GM12878 (cell line): ENCODE measurements around the gene ACRBP. TPM values are rescaled to one million over a fixed set of nuclear protein-coding genes. Genes with fewer than 3 reads are reported as not detected.

Experiments
- BHLHE40 ChIP-seq, 2 experiments: fragments of 450-650 bp in 1 of 2; IDR thresholded peaks; 2 replicates each; pipeline ENCODE4 v1.6.1; 2011 to 2017; ENCODE audit warnings: low read depth in 2 of 2, borderline replicate concordance in 1 of 2, improper control_type of control experiment in 1 of 2, low read length in 1 of 2, mild to moderate bottlenecking in 1 of 2
- BRCA1 ChIP-seq: IDR thresholded peaks from 2 replicates; pipeline ENCODE4 v1.6.1; 2011; ENCODE audit warnings: low read depth, low read length, improper control_type of control experiment
- CHD1 ChIP-seq: IDR thresholded peaks from 2 replicates; pipeline ENCODE4 v1.6.1; 2012; ENCODE audit warnings: low read depth, low read length, improper control_type of control experiment
- CHD2 ChIP-seq: IDR thresholded peaks from 2 replicates; pipeline ENCODE4 v1.6.1; 2011; ENCODE audit warnings: low read depth, low read length, improper control_type of control experiment, borderline replicate concordance
- FOXK2 ChIP-seq: fragments of 450-650 bp; IDR thresholded peaks from 2 replicates; pipeline ENCODE4 v1.6.1; 2017; ENCODE audit warnings: mild to moderate bottlenecking, moderate library complexity
- GATAD2B ChIP-seq: fragments of 450-650 bp; conservative IDR thresholded peaks from 2 replicates; pipeline ENCODE4 v1.6.1; 2017; ENCODE audit warnings: low read depth, mild to moderate bottlenecking, moderate library complexity
- IKZF2 ChIP-seq, 2 experiments: fragments of 450-650 bp; IDR thresholded peaks; 2 replicates each; pipeline ENCODE4 v1.6.1; 2017; ENCODE audit warnings: mild to moderate bottlenecking in 2 of 2, moderate library complexity in 2 of 2
- KDM1A ChIP-seq: fragments of 200-600 bp; sonication (generic); IDR thresholded peaks from 2 replicates; pipeline ENCODE4 v1.6.1; 2016; ENCODE audit warnings: borderline replicate concordance
- POLR2A ChIP-seq: IDR thresholded peaks from 2 replicates; pipeline ENCODE4 v1.6.1; 2011; ENCODE audit warnings: low read depth, mild to moderate bottlenecking, low read length
- RFX5 ChIP-seq: IDR thresholded peaks from 2 replicates; pipeline ENCODE4 v1.6.1; 2011; ENCODE audit warnings: low read depth, low read length, improper control_type of control experiment
- TARDBP ChIP-seq: IDR thresholded peaks from 2 replicates; pipeline ENCODE4 v1.6.1; 2016; ENCODE audit warnings: borderline replicate concordance
- WRNIP1 ChIP-seq: IDR thresholded peaks from 2 replicates; pipeline ENCODE4 v1.6.1; 2011; ENCODE audit warnings: low read depth, low read length, improper control_type of control experiment, borderline replicate concordance
- YY1 ChIP-seq: IDR thresholded peaks from 2 replicates; pipeline ENCODE4 v1.6.1; 2011; ENCODE audit warnings: low read depth, mild to moderate bottlenecking, low read length
- ZBED1 ChIP-seq: IDR thresholded peaks from 2 replicates; pipeline ENCODE4 v1.6.1; 2016; ENCODE audit warnings: borderline replicate concordance
- ZSCAN29 ChIP-seq: fragments of 450-650 bp; IDR thresholded peaks from 2 replicates; pipeline ENCODE4 v1.6.1; 2017; ENCODE audit warnings: mild to moderate bottlenecking, moderate library complexity
- ZZZ3 ChIP-seq: IDR thresholded peaks from 2 replicates; pipeline ENCODE4 v1.6.1; 2011; ENCODE audit warnings: low read depth; ENCODE audit not compliant: control insufficient read depth, insufficient read length
- polyA plus RNA-seq, 11 experiments: library from polyadenylated mRNA; depleted of rRNA in 4 of 11; unstranded in 6 of 11; stranded (reverse) in 5 of 11; fragments of >200 nt; fragmentation: Nextera tagmentation in 4 of 11; fragmentation: Illumina TruSeq in 1 of 11; extraction: Ambion mirVana in 4 of 11; extraction: Trizol in 1 of 11; gene quantifications; 1 replicate in 1 of 11; 2 replicates in 10 of 11; pipeline versions ENCODE4 v1.2.1 to v1.2.3, GENCODE V29; 2011 to 2016; ENCODE audit warnings: inconsistent platforms in 2 of 11, missing spikeins in 2 of 11, low read depth in 1 of 11
- total RNA-seq, 4 experiments: library from RNA; depleted of rRNA in 3 of 4; stranded (reverse); fragments of >200 nt in 3 of 4; fragmentation: Illumina TruSeq in 1 of 4; extraction: Trizol in 1 of 4; gene quantifications; 2 replicates each; pipeline versions ENCODE4 v1.2.1 to v1.2.3, GENCODE V29; 2013 to 2021
- TF ChIP-seq, protein P1 (sequence below): fragments of 450-650 bp; IDR thresholded peaks from 2 replicates; pipeline ENCODE4 v1.6.1; 2018; ENCODE audit warnings: mild to moderate bottlenecking, low read depth, moderate library complexity; ENCODE audit not compliant: partially characterized antibody
- TF ChIP-seq, protein P2 (sequence below): IDR thresholded peaks from 2 replicates; pipeline ENCODE4 v1.6.1; 2011; ENCODE audit warnings: mild to moderate bottlenecking, low read depth, low read length, moderate library complexity; ENCODE audit not compliant: insufficient replicate concordance
- TF ChIP-seq, protein P3 (sequence below): IDR thresholded peaks from 2 replicates; pipeline ENCODE4 v1.6.1; 2012; ENCODE audit warnings: low read depth, low read length, improper control_type of control experiment
- TF ChIP-seq, protein P4 (sequence below): IDR thresholded peaks from 2 replicates; pipeline ENCODE4 v1.6.1; 2012; ENCODE audit warnings: improper control_type of control experiment, low read depth, low read length; ENCODE audit not compliant: insufficient replicate concordance

Gene ACRBP
- total and polyA plus RNA-seq, 10 of the 15 experiments (the other 5 are each of a cell fraction or from before 2014, with no cell fraction given) = 0.54 to 1.4 (median 0.87) TPM

DNA sequence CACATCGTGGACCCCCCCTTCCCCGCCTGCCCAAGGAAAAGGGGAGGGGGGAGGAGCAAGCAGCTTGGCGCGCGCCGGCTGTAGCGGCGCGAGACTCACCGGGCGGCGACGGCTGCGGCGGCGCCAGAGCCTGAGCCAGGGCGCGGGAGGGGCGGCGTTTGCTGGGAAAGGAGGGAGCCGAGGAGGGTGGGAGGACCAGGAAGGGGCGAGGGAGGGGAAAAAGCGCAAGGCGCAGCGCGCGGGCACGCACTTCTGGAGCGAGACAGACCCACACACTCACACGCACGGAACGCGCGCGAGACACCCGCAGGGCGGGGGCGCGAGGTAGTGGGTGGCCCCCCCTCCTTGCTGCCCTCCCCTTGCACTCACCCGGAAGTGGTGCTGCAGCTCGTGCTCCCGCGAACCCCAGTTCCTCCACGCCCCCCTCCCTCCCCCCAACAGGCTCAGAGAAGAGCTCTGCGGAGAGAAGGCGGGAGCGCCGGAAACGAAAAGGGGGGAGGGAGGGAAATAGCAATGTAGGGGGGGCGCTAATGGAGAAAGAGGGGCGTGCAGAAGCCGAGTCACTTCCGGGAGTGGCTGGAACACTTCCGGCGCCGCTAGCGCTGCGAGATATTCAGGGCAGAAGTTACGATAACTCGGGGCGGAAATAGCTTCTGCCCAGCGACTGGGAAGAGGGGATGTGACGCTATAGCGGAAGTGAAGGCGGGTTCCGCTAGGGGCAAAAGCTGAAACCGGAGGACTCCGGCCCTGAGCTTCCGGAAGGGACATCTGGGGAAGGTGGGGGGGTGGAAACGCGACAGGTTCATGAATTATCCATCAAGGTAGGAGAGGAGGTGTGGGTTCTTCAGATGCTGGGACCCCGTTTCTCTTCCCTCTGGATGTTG, 42.0 kb upstream of the ACRBP start, which contains the start of gene ZNF384 (continued):
- TF ChIP-seq, protein P1, sequence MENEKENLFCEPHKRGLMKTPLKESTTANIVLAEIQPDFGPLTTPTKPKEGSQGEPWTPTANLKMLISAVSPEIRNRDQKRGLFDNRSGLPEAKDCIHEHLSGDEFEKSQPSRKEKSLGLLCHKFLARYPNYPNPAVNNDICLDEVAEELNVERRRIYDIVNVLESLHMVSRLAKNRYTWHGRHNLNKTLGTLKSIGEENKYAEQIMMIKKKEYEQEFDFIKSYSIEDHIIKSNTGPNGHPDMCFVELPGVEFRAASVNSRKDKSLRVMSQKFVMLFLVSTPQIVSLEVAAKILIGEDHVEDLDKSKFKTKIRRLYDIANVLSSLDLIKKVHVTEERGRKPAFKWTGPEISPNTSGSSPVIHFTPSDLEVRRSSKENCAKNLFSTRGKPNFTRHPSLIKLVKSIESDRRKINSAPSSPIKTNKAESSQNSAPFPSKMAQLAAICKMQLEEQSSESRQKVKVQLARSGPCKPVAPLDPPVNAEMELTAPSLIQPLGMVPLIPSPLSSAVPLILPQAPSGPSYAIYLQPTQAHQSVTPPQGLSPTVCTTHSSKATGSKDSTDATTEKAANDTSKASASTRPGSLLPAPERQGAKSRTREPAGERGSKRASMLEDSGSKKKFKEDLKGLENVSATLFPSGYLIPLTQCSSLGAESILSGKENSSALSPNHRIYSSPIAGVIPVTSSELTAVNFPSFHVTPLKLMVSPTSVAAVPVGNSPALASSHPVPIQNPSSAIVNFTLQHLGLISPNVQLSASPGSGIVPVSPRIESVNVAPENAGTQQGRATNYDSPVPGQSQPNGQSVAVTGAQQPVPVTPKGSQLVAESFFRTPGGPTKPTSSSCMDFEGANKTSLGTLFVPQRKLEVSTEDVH = peak; percentile 99
- TF ChIP-seq YY1 (peak; percentile 77), ZZZ3 (no peak), ZSCAN29 (no peak), BRCA1 (peak; percentile 48; the same call in 1 of the 2 replicates), CHD1 (no peak), ZBED1 (no peak), WRNIP1 (0 out of 2 replicates have a peak, but pooled peaks have one; percentile 31), RFX5 (peak; percentile 55; the same call in 1 of the 2 replicates), KDM1A (no peak), IKZF2 (IDR thresholded peaks at IDR 0.05) (peak; percentile 26 to 28), FOXK2 (peak; percentile 64; the same call in 1 of the 2 replicates), GATAD2B (peak; percentile 51; the same call in 1 of the 2 replicates), POLR2A (peak; percentile 88), BHLHE40 (IDR thresholded peaks at IDR 0.05; ENCODE audit: borderline replicate concordance in 1 of 2, low read depth in 2 of 2, low read length in 1 of 2) (peak; percentile 47 to 86; a peak in 3 of 4 replicates), CHD2 (peak; percentile 89), TARDBP (peak; percentile 90; the same call in 1 of the 2 replicates)
- TF ChIP-seq, protein P2, sequence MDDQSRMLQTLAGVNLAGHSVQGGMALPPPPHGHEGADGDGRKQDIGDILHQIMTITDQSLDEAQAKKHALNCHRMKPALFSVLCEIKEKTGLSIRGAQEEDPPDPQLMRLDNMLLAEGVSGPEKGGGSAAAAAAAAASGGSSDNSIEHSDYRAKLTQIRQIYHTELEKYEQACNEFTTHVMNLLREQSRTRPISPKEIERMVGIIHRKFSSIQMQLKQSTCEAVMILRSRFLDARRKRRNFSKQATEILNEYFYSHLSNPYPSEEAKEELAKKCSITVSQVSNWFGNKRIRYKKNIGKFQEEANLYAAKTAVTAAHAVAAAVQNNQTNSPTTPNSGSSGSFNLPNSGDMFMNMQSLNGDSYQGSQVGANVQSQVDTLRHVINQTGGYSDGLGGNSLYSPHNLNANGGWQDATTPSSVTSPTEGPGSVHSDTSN = no peak
- TF ChIP-seq, protein P3, sequence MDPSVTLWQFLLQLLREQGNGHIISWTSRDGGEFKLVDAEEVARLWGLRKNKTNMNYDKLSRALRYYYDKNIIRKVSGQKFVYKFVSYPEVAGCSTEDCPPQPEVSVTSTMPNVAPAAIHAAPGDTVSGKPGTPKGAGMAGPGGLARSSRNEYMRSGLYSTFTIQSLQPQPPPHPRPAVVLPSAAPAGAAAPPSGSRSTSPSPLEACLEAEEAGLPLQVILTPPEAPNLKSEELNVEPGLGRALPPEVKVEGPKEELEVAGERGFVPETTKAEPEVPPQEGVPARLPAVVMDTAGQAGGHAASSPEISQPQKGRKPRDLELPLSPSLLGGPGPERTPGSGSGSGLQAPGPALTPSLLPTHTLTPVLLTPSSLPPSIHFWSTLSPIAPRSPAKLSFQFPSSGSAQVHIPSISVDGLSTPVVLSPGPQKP = peak; percentile 98
- TF ChIP-seq, protein P4, sequence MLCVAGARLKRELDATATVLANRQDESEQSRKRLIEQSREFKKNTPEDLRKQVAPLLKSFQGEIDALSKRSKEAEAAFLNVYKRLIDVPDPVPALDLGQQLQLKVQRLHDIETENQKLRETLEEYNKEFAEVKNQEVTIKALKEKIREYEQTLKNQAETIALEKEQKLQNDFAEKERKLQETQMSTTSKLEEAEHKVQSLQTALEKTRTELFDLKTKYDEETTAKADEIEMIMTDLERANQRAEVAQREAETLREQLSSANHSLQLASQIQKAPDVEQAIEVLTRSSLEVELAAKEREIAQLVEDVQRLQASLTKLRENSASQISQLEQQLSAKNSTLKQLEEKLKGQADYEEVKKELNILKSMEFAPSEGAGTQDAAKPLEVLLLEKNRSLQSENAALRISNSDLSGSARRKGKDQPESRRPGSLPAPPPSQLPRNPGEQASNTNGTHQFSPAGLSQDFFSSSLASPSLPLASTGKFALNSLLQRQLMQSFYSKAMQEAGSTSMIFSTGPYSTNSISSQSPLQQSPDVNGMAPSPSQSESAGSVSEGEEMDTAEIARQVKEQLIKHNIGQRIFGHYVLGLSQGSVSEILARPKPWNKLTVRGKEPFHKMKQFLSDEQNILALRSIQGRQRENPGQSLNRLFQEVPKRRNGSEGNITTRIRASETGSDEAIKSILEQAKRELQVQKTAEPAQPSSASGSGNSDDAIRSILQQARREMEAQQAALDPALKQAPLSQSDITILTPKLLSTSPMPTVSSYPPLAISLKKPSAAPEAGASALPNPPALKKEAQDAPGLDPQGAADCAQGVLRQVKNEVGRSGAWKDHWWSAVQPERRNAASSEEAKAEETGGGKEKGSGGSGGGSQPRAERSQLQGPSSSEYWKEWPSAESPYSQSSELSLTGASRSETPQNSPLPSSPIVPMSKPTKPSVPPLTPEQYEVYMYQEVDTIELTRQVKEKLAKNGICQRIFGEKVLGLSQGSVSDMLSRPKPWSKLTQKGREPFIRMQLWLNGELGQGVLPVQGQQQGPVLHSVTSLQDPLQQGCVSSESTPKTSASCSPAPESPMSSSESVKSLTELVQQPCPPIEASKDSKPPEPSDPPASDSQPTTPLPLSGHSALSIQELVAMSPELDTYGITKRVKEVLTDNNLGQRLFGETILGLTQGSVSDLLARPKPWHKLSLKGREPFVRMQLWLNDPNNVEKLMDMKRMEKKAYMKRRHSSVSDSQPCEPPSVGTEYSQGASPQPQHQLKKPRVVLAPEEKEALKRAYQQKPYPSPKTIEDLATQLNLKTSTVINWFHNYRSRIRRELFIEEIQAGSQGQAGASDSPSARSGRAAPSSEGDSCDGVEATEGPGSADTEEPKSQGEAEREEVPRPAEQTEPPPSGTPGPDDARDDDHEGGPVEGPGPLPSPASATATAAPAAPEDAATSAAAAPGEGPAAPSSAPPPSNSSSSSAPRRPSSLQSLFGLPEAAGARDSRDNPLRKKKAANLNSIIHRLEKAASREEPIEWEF = no peak
